GM12872 (cell line): ENCODE measurements around the gene TGM3.

ENCODE experiments used
- TF ChIP-seq, protein P1 (sequence below): IDR thresholded peaks from 3 replicates; pipeline ENCODE4 v1.5.1; 2011; ENCODE audit warnings: low read depth, mild to moderate bottlenecking, low read length, moderate library complexity; ENCODE audit not compliant: insufficient read depth

Gene TGM3

DNA sequence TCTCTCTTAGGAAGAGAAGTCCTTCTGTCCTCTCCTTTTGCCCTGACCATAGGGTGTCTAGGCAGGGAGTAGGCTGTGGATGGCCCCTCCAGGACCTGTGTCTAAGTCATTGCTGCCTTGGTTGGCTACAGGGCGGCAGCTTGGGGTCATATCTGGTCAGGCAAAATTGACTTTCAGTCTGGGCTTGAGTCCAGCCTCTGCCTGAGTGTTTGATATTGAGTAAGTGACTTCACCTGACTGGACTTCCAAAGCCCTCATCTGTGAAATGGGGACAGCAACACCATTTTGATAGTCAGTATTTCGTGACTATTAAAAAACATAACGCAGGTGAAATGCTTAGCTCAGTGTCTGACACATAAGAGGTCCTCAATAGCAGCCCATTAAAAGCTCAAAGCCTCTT lies 4.6 kb downstream of the TGM3 start:
- TF ChIP-seq, protein P1, sequence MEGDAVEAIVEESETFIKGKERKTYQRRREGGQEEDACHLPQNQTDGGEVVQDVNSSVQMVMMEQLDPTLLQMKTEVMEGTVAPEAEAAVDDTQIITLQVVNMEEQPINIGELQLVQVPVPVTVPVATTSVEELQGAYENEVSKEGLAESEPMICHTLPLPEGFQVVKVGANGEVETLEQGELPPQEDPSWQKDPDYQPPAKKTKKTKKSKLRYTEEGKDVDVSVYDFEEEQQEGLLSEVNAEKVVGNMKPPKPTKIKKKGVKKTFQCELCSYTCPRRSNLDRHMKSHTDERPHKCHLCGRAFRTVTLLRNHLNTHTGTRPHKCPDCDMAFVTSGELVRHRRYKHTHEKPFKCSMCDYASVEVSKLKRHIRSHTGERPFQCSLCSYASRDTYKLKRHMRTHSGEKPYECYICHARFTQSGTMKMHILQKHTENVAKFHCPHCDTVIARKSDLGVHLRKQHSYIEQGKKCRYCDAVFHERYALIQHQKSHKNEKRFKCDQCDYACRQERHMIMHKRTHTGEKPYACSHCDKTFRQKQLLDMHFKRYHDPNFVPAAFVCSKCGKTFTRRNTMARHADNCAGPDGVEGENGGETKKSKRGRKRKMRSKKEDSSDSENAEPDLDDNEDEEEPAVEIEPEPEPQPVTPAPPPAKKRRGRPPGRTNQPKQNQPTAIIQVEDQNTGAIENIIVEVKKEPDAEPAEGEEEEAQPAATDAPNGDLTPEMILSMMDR: no peak

DNA sequence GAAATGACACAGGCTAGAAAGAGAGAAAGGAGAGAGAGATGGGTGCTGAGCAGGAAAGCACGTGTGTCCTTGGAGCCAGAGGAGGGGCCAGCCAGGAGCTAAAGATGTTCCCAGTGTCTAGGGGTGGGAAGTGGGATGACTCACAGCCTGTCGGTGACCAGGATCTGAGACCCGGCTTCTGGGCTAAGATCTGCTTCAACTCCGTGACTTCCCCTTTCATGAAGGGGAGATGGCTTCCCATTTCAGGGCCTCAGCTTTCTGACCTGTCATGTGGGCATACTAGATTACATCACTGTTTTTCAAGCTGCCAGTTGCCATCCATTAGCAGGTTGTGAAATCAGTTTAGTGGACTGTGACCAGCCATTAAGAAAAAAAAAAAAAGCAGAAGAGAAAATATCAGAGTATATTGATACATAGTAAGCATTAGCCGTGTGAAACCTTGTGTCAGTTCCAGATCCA lies 5.4 kb downstream of the TGM3 start:
- TF ChIP-seq, protein P1: no peak

DNA sequence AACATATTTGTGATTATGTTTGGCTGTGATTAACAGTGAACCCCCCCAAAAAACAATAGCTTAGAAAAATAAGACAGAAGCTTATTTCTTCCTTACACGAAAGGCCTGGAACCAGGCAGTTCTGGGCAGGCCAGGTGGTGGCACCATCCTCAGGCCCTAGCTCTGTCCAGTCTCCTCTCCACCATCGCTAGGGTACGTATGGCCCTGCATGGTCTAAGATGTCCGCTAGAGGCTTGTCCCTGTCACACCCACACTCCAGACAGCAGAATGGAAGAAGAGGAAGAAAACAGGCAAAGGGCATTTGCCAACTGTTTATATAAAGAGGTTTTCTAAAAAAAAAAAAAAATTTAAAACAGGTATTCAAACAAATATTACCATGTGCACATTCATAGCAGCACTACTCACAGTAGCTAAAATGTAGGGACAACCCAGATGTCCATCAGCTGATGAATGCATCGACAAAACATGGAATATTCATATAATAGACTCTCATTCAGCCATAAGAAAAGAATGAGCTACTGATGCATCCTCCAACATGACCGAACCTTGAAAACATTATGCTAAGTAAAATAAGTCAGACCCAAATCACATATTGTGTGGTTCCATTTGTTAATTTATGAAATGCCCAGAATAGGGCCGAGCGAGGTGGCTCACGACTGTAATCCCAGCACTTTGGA lies 6.7 kb downstream of the TGM3 start:
- TF ChIP-seq, protein P1: no peak

DNA sequence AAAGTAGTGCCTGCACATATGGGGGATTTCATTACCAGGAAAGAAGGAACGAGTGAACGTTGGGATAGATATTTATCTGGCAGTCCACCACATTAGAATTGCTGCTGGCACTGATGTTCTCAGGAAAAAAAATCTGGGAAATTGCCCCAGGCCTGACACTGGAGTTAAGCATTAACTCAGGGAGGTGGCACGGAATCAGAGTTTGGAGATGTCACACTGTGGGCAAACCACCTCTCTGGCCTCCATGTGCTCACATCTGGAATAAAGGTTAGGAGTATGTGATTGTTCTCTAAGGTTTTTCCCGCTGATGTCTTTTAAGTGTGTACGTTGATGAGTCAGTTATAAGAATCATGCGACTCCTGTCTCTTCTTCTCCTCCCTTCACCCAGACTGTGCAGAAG lies 7.9 kb downstream of the TGM3 start:
- TF ChIP-seq, protein P1: no peak

DNA sequence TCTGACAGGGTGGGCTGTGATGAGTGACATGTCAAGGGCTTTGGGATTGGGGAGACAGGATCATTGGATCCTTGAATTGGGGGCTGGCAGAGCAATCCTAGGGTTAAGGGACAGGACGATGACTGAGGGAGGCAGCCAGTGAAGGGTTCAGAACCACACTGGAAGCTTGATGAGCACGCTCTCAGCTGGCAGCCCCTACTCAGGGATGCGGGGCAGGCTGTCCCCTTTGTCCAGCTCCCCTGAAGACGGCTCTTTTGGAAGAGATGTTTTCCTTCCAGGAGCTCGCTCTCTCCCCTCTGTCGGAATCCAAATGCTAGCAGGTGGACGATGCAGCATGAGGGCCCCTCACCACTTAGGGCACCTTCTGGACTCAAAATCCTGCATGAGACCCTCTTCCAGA lies 8.4 kb downstream of the TGM3 start:
- TF ChIP-seq, protein P1: no peak

DNA sequence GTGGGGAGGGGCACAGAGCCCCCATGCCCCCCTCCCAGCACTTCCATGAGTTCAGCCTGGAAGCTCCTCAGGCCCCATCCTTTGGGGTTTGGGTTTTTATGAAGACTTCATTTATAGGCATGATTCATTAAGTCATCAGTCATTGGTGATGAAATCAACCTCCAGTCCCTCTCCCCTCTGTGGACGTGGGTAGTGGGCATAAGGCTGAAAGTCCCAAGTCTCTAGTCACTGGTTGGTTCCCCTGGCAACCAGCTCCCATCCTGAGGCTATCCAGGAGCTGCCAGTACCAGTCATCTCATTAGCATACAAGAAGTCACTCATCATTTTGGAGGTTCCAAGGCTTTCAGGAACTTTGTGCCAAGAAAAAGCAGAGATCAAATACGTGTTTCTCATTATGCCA lies 9.2 kb downstream of the TGM3 start:
- TF ChIP-seq, protein P1: no peak

DNA sequence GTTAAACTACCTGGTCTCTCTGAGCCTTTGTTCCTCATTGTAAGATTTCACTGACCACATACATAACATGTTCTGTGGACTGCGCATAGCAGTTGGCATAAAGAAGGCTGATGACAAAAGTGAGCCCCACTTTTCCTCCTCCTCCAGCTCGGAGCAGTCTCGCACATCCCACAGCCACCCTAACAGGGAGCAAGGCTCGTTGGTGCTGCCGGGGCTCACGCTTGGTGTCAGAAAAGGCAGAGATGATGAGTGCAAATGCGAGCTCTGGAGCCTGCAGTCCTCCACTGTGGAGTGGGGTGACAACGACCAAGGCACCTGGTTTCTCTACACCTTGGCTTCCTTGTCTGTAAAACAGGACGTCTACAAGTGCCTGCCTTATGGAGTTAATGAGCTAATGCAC lies 9.7 kb downstream of the TGM3 start:
- TF ChIP-seq, protein P1: no peak
